GM04504 (cell line): Measurements from ENCODE around the gene HK2.
A peak's percentile ranks its signal among the peaks of the same experiment; 100 is the strongest.
"Not testable (repeated sequence)": the region's sequence is repeated elsewhere in the genome, so short reads cannot be mapped to it uniquely, and the experiment has no call there.

Experiments
- DNase-seq: peaks from one replicate; pipeline ENCODE4 v3.0.0-alpha.2; 2012; ENCODE audit warnings: low read depth

The HK2 gene

DNA sequence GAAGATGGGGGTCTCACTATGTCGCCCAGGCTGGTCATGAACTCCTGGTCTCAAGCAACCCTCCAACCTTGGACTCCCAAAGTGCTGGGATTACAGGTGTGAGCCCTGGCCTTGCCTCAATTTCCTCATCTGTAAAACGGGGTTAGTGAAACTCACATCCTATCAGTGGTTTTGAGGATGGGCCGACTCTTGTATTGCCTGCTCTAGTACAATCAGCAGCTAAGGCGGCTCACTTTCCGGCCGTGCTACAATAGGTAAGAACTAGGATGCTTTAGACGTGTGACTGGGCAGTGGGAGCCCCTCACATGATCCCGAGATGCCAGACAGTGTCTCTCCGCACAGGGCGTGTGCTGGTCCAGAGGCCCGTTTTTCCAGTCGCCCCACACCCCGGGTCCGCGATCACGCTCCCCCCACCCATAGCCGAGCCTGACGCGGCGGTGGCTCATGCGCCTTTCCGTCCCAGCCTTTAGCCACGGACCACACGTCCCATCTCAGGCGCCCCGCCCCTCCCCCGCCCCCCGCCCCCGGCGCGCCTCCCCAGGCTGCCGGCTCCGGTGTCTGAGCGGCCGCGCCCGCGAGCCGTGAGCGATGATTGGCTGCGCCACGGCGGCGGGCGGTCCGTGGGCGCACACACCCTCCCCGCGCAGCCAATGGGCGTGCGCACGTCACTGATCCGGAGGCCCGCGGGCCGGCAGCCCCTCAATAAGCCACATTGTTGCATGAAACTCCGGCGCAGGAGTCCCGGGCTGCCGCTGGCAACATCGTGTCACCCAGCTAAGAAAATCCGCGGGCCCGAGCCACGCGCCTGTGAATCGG, at the start of gene HK2:
Gene HK2, plus strand, starts transcription at position 710 of the 816 bp plus-strand sequence. CDS start 454 bp downstream, outside the sequence.
- peak; percentile 77 for DNase-seq

DNA sequence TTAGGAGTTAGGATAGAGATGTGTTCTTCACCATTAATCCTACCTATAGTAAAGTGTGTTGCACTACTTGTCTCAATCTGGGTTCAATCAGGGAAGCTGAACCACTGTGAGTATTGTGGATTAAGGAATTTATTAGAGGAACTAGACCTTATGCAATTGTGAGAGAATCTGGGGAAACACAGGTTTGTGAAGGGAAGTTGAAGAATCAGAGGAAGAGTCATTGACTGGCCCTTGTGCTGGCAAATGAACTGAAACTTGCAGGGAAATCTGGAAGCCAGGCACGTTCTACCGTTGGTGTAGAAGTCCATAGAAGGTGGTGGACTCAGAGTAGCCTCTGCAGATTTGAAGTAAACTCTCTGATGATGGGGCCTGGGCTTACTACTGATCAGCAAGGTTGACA, 44.7 kb upstream of the HK2 start:
- DNase-seq = no peak

DNA sequence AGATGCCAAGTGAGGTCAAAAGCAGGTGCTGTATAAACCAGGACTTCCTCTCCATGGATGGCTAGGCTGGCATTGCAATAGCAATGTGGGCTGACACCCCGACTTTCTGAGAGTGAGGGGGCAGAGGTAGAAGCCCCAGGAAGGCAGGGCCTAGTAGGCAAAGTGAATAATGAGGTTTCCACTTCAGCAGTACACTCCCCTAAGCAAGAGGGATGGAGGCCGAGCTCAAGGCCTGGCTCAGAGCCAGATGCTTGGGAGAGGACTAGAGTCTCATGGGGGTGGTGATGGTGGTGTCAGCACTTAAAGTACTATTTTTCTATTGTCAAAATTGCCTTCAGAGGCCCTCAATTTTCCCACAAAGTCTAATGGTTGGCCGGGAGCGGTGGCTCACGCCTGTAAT, 41.6 kb upstream of the HK2 start:
- DNase-seq = no peak

DNA sequence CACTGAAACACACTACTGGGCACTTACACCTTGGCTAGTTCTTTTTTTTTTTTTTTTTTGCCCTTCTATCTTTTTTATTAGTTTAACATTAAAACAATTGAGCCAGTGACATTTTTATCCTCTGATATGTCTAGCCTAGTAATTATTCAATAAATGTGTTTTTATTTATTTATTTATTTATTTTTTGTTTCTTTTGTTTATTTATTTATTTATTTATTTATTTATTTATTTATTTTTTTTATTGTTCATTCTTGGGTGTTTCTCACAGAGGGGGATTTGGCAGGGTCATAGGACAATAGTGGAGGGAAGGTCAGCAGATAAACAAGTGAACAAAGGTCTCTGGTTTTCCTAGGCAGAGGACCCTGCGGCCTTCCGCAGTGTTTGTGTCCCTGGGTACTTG, 39.0 kb upstream of the HK2 start:
- not testable (repeated sequence) for DNase-seq

DNA sequence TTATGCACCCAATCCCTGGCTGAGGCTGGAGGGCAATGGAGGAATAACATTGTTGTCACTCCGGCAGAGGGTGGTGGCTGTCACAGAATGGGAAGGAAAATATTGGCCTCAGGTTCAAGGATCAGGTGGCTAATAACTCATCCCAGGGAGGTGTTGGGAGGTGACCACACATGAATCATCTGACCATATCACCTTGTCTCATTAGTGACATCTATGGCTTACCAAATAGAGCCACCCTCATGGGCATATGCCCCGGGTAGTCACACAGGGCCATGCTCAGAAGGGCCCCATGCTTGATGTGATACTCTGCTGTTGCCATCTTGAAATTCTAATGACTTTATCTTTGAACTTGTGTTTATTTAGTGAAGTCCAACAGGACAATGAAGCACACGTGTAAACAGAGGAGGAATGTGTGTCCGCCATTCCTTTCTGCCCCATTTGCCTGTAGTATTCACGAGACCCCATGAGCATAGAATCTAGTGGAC, 27.5 kb upstream of the HK2 start:
- DNase-seq = no peak

DNA sequence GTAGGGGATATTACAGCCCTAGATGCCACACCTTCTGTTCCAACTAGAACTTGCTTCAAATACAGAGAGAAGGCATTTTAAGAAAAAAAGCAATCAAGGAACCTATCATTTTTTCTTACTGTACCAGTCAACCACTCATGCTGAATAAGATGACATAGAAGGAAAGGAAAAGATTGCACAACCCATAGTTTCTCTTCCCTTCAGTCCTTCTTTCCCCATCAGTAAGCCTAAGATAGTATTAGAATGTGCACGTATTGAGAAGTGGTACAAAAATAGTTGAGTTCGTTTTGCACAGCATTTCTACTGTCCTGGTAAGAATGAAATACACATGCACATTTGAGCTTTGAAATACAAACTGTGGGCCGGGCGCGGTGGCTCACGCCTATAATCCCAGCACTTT, 27.0 kb upstream of the HK2 start:
- no peak for DNase-seq

DNA sequence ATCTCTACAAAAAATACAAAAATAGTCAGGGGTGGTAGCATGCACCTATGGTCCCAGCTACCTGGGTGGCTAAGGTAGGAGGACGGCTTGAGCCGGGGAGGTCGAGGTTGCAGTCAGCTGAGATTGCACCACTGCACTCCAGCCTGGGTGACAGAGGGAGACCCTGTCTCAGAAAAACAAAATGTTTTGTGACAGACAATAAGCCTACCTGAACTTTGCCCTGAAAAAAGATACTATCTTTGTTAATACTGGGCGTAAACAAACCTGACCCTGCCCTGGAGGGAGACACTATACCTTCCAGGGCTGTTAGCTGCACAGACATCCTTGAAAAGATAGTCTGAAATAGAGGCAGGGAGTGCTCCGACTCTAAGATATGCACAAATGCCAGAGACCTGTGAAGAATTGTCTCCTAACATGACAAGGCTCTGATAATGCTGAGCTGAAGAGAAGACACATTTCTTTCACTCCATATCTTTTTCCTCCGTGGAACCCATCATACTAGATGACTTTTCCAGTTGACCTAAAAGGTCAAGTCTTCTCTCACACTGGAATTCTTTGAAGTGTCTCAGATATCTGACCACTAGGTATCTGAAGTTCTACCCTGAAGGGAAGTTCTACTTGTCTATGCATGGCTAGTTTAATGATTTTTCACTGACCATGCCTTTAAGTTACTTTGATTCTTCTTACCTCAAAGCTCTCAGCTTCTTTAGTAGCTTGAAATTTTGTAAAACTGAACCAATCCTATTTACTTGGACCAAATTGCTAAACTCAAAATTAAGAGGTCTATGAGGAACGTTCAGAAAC, 20.9 kb upstream of the HK2 start:
- no peak for DNase-seq

DNA sequence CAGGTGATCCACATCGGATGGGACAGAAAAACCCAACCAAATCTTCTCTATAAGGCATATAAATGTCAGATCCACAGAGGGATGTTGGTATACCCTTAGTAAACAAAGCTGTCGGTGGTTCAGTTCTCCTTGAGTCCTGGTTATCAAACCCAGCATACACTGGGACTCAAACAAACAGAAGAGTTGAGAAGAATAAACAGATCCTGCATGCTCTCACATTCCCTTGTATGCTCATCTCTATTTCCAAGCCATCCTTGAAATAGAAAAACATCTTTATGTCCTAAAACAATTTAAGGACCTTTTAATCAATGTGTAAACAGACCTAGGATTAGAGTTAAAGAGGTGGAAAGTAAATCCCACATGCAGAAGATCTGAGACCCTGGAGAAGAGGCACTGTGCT, 19.8 kb upstream of the HK2 start:
- no peak for DNase-seq

DNA sequence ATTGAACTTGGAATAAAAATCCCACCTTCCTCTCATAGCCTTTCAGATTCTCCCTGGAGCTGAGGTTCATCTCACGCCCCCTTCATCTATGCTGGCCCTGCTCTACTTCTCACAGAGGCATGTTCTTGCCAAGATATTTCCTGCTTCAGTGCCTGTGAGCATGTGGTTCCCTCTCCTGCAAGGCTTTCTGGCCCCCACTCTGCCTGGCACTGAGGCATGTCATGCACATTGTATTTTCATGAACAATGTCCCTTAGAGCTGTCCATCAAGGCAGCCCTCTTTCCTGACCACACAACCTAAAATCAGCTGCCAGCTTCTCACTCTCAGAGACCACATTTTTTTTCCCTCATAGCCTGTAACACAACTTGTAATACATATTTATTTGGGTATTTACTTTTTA, 18.0 kb upstream of the HK2 start:
- no peak for DNase-seq

DNA sequence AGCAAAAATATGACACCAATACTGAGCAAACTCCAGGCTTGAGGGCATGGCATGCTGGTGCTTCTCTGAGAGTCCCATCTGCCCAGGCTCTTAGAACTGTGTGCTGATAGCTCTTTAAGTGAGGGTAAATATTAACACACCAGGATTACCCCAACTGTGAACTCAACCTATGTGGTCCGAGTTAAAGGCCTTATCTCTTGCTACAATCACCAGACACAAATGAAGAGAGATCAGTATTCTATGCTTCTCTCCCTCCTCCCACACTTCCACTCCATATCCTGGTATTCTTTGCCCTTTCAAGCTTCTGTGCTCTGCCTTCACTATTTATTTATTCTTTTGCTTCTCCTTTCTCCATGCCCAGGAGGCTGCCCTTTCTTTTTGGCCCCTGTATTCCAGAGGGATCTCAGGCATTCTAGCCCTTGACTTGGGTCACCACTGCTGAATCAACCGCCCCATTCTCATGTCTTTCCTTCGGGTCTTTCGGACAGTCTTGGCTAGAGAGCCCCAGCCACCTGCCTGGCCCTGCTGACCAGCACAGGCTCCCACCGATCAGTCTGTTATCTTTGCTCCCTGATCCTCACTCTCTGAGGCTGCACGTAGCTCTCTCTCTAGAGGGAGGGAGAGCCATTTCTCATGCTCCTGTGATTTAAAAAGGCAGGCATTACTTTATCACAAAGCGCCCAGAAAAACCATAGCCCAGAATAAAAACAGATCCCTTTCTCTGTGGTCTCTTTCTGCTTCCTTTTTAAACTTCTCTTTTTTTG, 17.2 kb upstream of the HK2 start:
- no peak for DNase-seq

DNA sequence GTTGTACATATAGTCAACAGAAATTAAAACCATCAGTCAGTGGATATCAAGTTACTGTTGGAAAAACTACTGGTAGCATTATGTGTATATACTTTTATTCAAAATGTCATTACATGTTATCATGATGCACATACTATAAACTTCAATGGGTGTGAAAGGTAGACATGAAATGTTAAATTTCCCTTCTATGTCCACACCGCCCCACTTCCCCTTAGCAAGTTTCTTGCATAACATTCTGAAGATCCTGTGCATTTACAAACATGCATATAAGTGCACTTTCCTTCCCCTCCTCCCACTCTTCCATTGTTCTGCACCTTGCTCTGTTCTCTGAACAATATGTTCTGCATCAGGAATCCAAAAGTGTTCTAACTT, 16.6 kb upstream of the HK2 start:
- no peak for DNase-seq

DNA sequence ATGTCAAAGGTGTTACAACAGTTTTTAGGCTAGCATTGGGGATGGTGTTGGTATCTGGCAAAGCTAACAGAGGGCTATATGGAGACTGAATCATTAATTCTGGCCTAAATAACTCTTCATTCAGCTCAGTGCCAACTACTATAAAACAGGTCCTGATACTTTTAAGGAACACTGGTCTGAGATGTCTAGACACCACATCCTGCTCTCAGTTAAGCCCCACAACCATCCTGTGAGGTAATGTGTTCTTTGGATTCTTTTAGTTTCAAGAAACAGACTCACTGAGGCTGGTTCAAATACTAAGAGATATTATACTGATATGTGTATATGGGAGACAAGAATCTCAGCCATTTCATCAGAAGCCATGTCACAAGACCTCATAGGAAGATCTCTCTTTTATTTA, 14.2 kb upstream of the HK2 start:
- no peak for DNase-seq

DNA sequence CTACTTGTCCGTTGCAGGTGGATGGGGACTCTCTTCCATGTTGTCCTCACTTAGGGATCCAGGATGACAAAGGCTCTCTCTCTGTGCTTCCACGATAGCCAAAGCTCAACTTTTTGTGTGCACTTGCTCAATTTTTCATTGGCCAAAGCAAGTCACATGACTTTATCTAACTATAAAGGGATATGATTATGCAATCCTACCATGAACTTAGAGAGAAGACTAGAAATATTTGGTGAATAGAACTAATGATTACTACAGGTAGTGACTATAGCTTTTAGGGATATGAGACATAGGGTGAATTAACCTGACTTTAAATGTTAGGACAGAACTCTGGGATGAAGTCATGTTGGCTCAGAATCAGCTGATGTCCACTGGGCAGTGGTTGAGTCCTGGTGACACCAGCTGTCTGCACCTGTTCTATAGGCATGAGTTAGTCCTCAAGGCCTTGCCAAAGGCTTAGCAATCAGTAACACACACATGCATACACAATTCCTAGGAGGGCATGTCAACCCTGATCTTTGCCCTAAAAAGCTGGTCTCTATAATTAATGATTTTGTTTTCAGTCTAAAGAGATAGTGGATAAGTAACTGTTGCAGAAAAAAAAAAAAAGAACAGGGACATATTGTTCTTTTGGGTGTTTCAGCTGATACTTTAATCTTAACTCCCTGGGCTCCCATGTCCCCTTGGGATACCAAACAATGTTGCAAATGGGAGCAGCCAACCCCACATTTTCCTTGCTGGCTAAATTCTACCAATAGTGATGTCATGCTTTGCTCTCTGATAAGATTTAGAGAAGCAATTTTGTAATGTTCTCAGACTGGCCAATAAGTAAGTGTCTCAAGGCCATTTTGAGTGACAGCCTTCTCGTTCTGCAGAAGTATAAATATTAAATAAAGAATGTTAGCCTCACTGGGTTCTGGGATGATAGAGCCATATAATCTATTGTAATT, 12.5 kb upstream of the HK2 start:
- no peak for DNase-seq

DNA sequence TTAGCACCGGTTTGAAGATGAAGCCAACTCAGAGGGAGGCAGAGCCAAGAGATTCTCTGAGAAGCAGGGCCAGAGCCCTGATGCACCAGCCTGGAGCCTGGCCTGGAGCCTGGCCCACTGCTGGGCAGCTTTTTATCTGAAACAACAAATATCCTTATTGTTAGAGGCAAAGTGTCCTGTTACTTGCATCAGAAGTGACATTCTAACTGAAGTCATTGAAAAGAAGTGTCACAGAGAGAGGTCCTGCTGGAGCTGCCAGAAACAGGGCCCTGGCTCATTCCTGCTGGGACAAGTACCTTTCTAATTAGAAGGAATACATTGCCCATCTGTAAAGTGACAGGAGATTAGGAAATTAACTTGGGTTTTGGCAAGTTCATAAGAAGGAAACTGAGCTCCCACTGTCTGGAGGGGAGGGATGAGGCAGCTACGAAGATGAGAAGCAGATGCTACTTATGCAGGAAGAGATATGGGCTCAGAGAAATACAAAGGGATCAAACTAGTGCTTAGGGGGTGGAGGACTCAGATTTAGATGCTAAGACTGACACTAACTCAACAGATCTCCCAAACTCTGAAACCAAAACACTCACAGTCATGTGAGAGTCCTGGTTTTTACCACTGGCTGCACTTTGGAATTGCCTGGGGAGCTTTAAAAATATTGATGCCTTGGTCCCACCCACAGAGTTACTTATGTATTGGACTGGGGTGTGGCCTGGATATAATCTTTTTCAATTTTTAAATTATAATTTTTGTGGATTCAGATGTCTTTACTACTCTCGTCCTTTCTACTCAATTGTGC, 11.0 kb upstream of the HK2 start:
- DNase-seq = no peak

DNA sequence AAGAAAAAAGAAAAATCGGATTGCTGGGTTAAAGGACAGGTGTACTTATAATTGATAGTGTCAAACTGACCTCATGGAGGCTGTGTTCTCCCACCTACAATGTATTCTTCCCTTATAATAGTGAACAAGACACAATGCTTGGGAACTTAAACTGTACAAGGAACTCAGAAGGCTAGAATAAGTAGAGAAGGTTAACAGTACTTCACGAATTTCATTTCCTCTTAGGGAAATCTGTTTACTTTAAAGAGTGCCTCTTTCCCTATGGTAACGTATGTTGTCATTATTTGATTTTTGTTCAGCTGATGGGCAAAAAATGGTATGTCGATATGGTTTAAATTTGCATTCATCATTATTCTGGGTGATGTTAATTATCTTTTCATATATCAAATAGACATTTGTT, 9.2 kb upstream of the HK2 start:
- DNase-seq = no peak

DNA sequence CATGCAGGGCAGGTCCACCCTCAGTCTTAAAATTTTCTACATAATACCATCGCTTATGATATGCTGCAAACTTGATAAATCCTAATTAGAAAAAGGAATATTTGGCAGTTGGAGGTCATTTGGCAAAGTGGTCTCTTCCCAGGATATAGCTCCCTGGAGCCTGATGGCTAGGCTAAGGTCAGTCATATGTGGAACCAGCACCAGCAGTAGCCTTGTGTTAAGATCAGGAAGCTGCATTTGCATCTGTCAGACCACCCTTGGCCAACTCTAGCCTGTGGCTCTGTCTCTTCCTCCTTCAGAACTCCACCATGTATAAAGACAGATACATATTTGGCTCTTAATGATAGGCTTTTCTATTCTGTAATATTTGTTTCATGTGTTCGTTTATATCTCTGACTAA, 5.4 kb upstream of the HK2 start:
- DNase-seq = no peak

DNA sequence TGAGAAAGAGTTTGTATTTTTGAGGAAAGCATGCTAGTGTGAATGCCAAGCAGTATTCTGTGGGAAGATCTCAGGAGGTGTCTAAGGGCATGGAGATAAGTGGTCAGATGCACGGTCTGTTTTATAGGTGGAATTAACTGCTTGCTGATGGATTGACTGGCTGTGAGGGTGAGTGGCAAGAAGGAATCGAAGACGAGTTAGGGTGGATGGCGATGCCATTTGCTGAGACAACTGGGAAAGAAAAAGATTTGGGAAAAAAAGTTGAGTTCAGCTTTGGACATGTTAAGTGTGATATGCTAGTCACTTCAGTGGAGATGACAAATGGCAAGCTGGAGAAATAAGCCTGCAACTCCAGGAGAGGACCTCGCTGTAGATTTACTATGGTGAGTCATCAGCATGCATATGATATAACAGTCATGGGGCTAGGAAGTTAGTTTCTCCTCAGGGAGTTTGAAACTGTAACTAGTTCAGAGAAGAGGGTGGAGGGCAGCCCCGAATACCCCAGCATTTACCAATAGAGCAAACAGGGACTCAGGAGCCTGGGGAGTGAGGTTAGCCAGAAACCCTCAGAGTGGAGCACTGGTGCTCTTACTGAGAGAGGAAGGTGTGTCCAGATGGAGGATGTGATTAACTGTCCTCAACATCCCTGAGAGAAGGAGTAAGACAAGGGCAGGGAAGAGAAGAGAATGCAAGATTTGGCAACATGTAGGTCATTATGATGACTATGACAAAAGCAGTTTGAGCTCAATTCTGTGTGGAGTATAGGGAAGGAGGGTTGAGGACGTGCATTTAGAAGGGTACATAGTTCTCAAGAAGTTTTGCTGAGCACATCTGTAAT, 2.0 kb upstream of the HK2 start:
- no peak for DNase-seq

DNA sequence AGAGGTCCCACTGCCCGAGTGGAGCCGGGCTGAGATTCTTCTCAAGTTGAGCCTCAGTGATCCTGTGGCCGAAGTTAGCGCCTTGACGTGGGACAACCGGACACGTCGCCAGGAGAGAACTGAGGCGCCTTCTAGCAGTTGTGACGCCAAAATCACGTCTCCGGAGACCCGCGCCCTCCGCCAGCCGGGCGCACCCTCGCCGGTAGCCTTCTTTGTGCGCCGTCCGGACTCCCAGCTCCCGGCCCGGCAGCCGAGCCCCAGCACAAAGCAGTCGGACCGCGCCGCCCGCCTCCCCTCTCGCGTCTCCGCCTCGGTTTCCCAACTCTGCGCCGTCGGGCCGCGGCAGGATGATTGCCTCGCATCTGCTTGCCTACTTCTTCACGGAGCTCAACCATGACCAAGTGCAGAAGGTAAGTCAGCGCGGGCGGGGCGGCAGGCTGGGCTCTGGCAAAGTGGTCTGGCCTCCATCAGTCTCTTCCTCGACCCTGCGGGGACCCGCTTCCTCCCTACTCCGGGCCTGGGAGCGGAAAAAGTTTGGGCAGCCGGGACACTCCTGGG, 386 bp downstream of the HK2 start:
- DNase-seq = not testable (repeated sequence)
